PFSK-1 (cell line): Measurements from ENCODE around the gene KRT4.

ENCODE experiments used
- POLR2AphosphoS5 ChIP-seq: IDR thresholded peaks from 2 replicates; pipeline ENCODE4 v1.6.1; 2012; ENCODE audit warnings: low read depth, mild to moderate bottlenecking, control low read depth, low read length, moderate library complexity
- REST ChIP-seq, 2 experiments: IDR thresholded peaks; 2 replicates each; pipeline versions ENCODE4 v1.6.1 to v1.8.0; 2011 to 2012; ENCODE audit warnings: low read depth in 2 of 2, low read length in 2 of 2, control low read depth in 1 of 2, inconsistent platforms in 1 of 2, mild to moderate bottlenecking in 1 of 2, moderate library complexity in 1 of 2; ENCODE audit not compliant: insufficient read depth in 1 of 2
- SIN3A ChIP-seq: IDR thresholded peaks from 2 replicates; pipeline ENCODE4 v1.6.1; 2012; ENCODE audit warnings: mild to moderate bottlenecking, low read length, moderate library complexity, borderline replicate concordance; ENCODE audit not compliant: insufficient read depth
- TAF1 ChIP-seq: IDR thresholded peaks from 2 replicates; pipeline ENCODE4 v1.6.1; 2012; ENCODE audit warnings: low read length, control low read depth, borderline replicate concordance; ENCODE audit not compliant: insufficient read depth

- no peak for TF ChIP-seq TAF1
- no peak for TF ChIP-seq POLR2AphosphoS5
- no peak for TF ChIP-seq REST (IDR thresholded peaks at IDR 0.05; ENCODE audit: insufficient read depth in 1 of 2, low read depth in 2 of 2, low read length in 2 of 2)
- no peak for TF ChIP-seq SIN3A
These were observed 15.0 kb downstream of the KRT4 start for GRCh38 chr12:52798671-52799504.
